ENCODE measurements around the gene SOD3.

The SOD3 gene

DNA sequence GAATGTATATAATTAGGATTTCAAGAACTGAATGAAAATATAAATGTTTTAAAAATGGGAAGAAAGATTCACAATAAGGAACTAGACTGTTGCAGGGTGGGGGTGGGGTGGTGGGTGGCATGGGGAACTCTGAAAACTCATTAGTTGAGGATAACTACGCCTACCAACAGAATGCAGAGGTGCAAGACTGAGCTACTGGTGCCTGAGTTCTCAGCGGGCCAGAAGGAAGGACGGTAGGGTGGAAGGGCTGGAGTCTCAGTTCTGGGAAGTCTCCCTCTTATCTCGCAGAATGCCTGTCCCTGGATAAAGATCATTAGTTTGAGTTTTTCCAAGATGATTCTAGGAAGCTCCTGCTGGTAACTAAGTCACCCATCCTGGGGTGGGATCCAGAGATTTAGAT, 1.3 kb upstream of the SOD3 start:
- H3K4me3 ChIP-seq (ENCODE audit: low read depth, low read length) = no peak overlapping the region
- in situ Hi-C loops (cut with HindIII; ENCODE audit: low sequenced_read_pairs) = no loop called here
- TF ChIP-seq, protein P1, sequence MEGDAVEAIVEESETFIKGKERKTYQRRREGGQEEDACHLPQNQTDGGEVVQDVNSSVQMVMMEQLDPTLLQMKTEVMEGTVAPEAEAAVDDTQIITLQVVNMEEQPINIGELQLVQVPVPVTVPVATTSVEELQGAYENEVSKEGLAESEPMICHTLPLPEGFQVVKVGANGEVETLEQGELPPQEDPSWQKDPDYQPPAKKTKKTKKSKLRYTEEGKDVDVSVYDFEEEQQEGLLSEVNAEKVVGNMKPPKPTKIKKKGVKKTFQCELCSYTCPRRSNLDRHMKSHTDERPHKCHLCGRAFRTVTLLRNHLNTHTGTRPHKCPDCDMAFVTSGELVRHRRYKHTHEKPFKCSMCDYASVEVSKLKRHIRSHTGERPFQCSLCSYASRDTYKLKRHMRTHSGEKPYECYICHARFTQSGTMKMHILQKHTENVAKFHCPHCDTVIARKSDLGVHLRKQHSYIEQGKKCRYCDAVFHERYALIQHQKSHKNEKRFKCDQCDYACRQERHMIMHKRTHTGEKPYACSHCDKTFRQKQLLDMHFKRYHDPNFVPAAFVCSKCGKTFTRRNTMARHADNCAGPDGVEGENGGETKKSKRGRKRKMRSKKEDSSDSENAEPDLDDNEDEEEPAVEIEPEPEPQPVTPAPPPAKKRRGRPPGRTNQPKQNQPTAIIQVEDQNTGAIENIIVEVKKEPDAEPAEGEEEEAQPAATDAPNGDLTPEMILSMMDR (IDR thresholded peaks at IDR 0.05; ENCODE audit: low read depth, low read length, missing control alignments) = no peak
- no peak for DNase-seq (ENCODE audit: low read depth)

DNA sequence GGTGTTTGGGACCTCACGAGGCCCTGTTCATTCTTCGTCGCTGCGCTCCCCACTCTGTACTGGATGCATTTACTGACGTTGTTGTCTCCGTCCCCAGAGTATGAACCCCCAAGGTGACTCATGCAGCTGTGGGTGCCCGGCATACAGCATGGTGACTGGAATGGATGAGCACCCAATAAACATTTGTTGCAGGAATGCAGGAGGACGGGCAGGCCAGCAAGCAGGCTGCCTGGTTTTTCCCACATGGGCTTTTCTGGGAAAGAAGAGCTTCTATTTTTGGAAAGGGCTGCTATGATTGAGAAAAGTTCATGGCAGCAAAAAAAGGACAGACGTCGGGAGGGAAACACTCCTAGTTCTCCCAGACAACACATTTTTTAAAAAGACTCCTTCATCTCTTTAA, 893 bp upstream of the SOD3 start:
- H3K4me3 ChIP-seq (ENCODE audit: low read depth, low read length) = no peak overlapping the region
- TF ChIP-seq, protein P1 (IDR thresholded peaks at IDR 0.05; ENCODE audit: low read depth, low read length, missing control alignments) = no peak
- in situ Hi-C loops (cut with HindIII; ENCODE audit: low sequenced_read_pairs) = no loop called here

DNA sequence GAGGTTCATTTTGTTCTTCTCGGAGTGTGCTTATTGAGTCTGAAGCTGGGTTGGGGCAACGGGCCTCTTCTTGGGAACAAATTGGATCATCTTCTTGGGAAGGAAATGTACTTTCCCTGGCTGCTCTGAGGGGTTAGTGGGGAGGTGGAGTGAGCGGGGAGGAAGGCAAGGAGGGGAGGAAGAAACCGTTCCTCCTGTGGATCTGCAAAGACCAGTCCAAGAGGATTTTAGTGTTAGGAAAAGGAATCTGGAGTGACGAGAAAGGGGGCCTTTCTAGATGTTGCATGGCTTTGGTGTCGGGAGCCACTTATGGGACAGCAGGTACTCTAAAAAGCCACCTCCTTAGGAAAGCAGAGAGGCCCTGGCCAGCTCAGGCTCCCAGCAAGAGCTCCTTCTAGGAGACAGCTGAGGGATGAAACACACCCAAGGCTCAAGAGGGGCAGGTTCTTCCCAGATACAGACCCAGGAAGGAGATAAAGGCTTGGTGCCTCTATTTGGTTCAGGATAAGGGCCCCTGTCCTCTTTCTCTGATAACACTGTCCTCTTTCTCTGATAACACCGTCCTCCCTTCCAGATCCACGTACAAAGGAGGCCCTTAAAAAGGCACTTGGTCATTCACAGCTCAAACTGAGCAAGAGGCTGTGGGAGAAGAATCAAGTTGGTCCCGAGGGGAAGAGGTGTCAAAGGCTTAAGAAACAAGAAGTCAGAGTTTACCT, 451 bp downstream of the SOD3 start:
- TF ChIP-seq, protein P1 (IDR thresholded peaks at IDR 0.05; ENCODE audit: low read depth, low read length, missing control alignments) = no peak
- no peak for DNase-seq (ENCODE audit: low read depth)
- H3K4me3 ChIP-seq (ENCODE audit: low read depth, low read length) = peak overlapping the region; percentile 22
- in situ Hi-C loops (cut with HindIII; ENCODE audit: low sequenced_read_pairs) = no loop called here

More for the DNA sequence above, 893 bp upstream of the SOD3 start:
- DNase-seq (ENCODE audit: low read depth) = no peak

DNA sequence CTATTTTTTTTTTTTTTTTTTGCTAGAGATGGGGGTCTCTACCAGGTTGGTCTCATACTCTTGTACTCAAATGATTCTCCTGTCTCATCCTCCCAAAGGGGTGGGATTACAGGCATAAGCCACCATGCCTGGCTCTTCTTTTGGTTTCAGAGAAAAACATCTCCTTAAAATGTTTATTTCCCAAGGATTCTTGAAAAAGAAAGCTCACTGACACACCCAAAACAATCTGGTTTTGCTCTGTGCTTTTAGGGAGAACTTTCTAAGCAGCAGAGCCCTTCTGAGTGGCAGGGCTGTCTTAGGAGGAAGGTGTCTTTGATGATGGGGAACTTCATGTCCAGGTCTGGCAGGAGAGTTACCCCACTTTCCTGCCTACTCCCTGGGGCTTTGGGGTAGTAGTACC, 1.2 kb downstream of the SOD3 start:
- no peak for DNase-seq (ENCODE audit: low read depth)
- H3K4me3 ChIP-seq (ENCODE audit: low read depth, low read length) = no peak overlapping the region
- TF ChIP-seq, protein P1 (IDR thresholded peaks at IDR 0.05; ENCODE audit: low read depth, low read length, missing control alignments) = no peak
- in situ Hi-C loops (cut with HindIII; ENCODE audit: low sequenced_read_pairs) = no loop called here

DNA sequence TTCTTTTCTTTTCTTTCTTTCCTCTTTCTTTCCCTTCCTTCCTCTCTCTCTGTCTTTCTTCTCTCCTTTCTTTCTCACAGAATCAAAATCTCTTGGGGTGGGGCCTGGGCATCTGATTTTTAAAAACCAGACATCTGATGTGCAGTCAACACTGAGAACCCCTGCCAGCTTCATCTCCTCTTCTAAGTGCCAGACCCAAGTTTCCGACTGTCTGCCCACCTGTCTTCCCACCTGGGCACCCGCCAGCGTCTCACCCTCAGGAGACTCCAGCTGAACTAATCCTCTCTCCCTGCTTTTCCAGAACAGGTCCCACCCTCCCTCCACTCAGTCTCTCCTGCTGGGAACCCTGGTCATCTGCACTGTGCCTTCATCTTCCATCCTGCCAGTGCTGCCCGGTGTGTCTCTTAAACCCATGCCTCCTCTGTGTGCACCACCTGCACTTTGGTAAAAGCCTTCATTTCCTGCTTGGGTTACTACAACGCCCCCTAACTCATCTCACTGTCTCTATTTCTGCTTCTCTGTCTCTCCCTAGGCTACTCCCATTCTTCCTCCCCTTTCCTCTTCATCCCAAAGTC, 2.8 kb downstream of the SOD3 start:
- in situ Hi-C loops (cut with HindIII; ENCODE audit: low sequenced_read_pairs) = no loop called here
- TF ChIP-seq, protein P1 (IDR thresholded peaks at IDR 0.05; ENCODE audit: low read depth, low read length, missing control alignments) = no peak
- no peak for DNase-seq (ENCODE audit: low read depth)
- H3K4me3 ChIP-seq (ENCODE audit: low read depth, low read length) = no peak overlapping the region

DNA sequence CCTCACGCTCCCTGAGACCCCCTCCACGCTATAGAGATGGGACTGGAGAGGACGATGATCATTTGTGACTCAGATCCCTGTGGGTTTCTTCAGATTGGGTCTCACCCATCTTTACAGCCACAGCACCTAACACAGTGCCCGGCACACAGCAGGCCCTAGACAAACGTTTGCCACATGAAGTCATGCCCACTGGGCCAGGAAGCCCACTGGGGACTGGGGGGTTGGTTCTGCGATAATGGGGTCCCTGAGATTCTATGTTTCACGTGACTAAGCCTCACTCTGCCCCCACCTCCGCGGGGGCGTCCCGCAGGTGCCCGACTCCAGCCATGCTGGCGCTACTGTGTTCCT, 3.8 kb downstream of the SOD3 start:
- in situ Hi-C loops (cut with HindIII; ENCODE audit: low sequenced_read_pairs) = no loop called here
- no peak overlapping the region for H3K4me3 ChIP-seq (ENCODE audit: low read depth, low read length)
- DNase-seq (ENCODE audit: low read depth) = no peak
- TF ChIP-seq, protein P1 (IDR thresholded peaks at IDR 0.05; ENCODE audit: low read depth, low read length, missing control alignments) = no peak
